H1 (cell line): ENCODE data around the gene AADAC.

ENCODE experiments used
- ATF3 ChIP-seq: IDR thresholded peaks from 2 replicates; pipeline ENCODE4 v1.6.1; 2011; ENCODE audit warnings: low read depth, mild to moderate bottlenecking, low read length; ENCODE audit not compliant: insufficient read depth
- CEBPB ChIP-seq: IDR thresholded peaks from 2 replicates; pipeline ENCODE4 v1.6.1; 2012; ENCODE audit warnings: low read depth, low read length
- CTCF ChIP-seq, 3 experiments: IDR thresholded peaks; 1 replicate in 2 of 3; 2 replicates in 1 of 3; pipeline versions ENCODE4 v1.5.1 to v1.6.1; 2011; ENCODE audit warnings: low read length in 3 of 3, mild to moderate bottlenecking in 3 of 3, inconsistent platforms in 2 of 3, low read depth in 1 of 3, moderate library complexity in 1 of 3; ENCODE audit not compliant: insufficient read depth in 1 of 3; ENCODE audit errors: control extremely low read depth in 1 of 3
- EP300 ChIP-seq, 2 experiments: IDR thresholded peaks; 1 replicate in 1 of 2; 2 replicates in 1 of 2; pipeline ENCODE4 v1.6.1; 2011 to 2012; ENCODE audit warnings: low read depth in 2 of 2, low read length in 2 of 2, mild to moderate bottlenecking in 2 of 2, borderline replicate concordance in 1 of 2, inconsistent platforms in 1 of 2, moderate library complexity in 1 of 2
- EZH2 ChIP-seq: fragments of 200-600 bp; sonication (generic); IDR thresholded peaks from 2 replicates; pipeline ENCODE4 v1.7.1; 2012; ENCODE audit warnings: low read depth, mild to moderate bottlenecking, moderate library complexity, low read length, inconsistent platforms; ENCODE audit not compliant: severe bottlenecking
- HDAC2 ChIP-seq, 2 experiments: fragments of 300-600 bp in 1 of 2; sonication (generic) in 1 of 2; IDR thresholded peaks; 2 replicates each; pipeline ENCODE4 v1.6.1; 2011 to 2012; ENCODE audit warnings: low read depth in 2 of 2, low read length in 2 of 2, mild to moderate bottlenecking in 2 of 2, moderate library complexity in 2 of 2, borderline replicate concordance in 1 of 2, inconsistent platforms in 1 of 2
- POLR2AphosphoS5 ChIP-seq: IDR thresholded peaks from 2 replicates; pipeline ENCODE4 v1.6.1; 2011; ENCODE audit warnings: low read depth, low read length
- SIN3A ChIP-seq, 2 experiments: IDR thresholded peaks in 1 of 2; conservative IDR thresholded peaks in 1 of 2; 2 replicates each; pipeline ENCODE4 v1.6.1; 2011 to 2012; ENCODE audit warnings: low read length in 2 of 2, improper control_type of control experiment in 1 of 2, low read depth in 1 of 2, mild to moderate bottlenecking in 1 of 2
- SP1 ChIP-seq: IDR thresholded peaks from 2 replicates; pipeline ENCODE4 v1.6.1; 2011; ENCODE audit warnings: low read depth, low read length
- SRF ChIP-seq: IDR thresholded peaks from 2 replicates; pipeline ENCODE4 v1.6.1; 2011; ENCODE audit warnings: mild to moderate bottlenecking, low read depth, low read length, moderate library complexity
- TCF12 ChIP-seq: IDR thresholded peaks from 2 replicates; pipeline ENCODE4 v1.6.1; 2011; ENCODE audit warnings: low read depth, mild to moderate bottlenecking, low read length
- YY1 ChIP-seq: IDR thresholded peaks from 2 replicates; pipeline ENCODE4 v1.6.1; 2011; ENCODE audit warnings: low read depth, mild to moderate bottlenecking, low read length
- ZNF274 ChIP-seq: IDR thresholded peaks from 2 replicates; pipeline ENCODE4 v1.7.0; 2012; ENCODE audit warnings: low read length, borderline replicate concordance; ENCODE audit errors: extremely low read depth

GRCh38 chr3:151795276-151795675 is 18.6 kb upstream of the AADAC start:
- TF ChIP-seq EZH2 (no peak), CTCF (IDR thresholded peaks at IDR 0.05; ENCODE audit: control extremely low read depth in 1 of 3, insufficient read depth in 1 of 3, low read depth in 1 of 3, low read length in 3 of 3) (no peak), TCF12 (no peak), ZNF274 (no peak), SP1 (no peak), CEBPB (no peak), POLR2AphosphoS5 (no peak), EP300 (IDR thresholded peaks at IDR 0.05; ENCODE audit: borderline replicate concordance in 1 of 2, low read depth in 2 of 2, low read length in 2 of 2) (no peak), HDAC2 (IDR thresholded peaks at IDR 0.05; ENCODE audit: borderline replicate concordance in 1 of 2, low read depth in 2 of 2, low read length in 2 of 2) (no peak), YY1 (no peak), ATF3 (no peak), SIN3A (conservative IDR thresholded peaks at IDR 0.05 in 1 of 2, IDR thresholded peaks at IDR 0.05 in 1 of 2; ENCODE audit: low read depth in 1 of 2, low read length in 2 of 2) (no peak), SRF (no peak)
